Measurements from ENCODE around the gene UTP11. TPM values are rescaled to one million over a fixed set of nuclear protein-coding genes. Genes with fewer than 3 reads are reported as not detected.

UTP11 gene
- total and polyA plus RNA-seq, 11 donors, result 30.7 to 51.6 (median 36.5) TPM

- intact Hi-C loops (cut with DNase I), result loop anchor here in 1 of 10 donors (10.0 kb wide), 1 partner anchor 839 kb away; no protein-coding TSS in a partner anchor
- peak overlapping the region; percentile 37 to 64 (median 55) for H3K4me3 ChIP-seq
- H3K27me3 ChIP-seq, result peaks cover 0 to 3% (median 0%) of the 10 kb centered on the region in 9 donors
- H3K4me1 ChIP-seq, result peaks cover 8 to 64% (median 45%) of the 10 kb centered on the region in 12 donors
- 5 to 10% (median 7%) methylated on average over 16 to 46 of the region's 46 CpGs for WGBS, 4 donors
- peaks cover 0 to 23% (median 17%) of the 10 kb centered on the region in 9 donors for H3K36me3 ChIP-seq
- TF ChIP-seq CTCF (IDR thresholded peaks at IDR 0.05) (no peak), POLR2A (IDR thresholded peaks at IDR 0.05) (peak in 1 of 2 donors; percentile 47)
- peak; percentile 80 to 91 (median 88) for DNase-seq
- no peaks in the 10 kb centered on the region for H3K9me3 ChIP-seq
- peak overlapping the region; percentile 51 to 97 (median 83) for H3K27ac ChIP-seq
- peak; percentile 59 to 75 (median 68) for ATAC-seq
Observed at GRCh38 chr1:37995751-37996345, 16.7 kb upstream of the UTP11 start.

- DNase-seq (peak in 1 of 5 donors; percentile 44), ATAC-seq (no peak)
- Histone ChIP-seq H3K4me1 (peaks cover 14 to 78% (median 60%) of the 10 kb centered on the region in 12 donors), H3K9me3 (no peaks in the 10 kb centered on the region), H3K36me3 (peaks cover 0 to 23% (median 17%) of the 10 kb centered on the region in 9 donors), H3K27ac (peak overlapping the region in 11 of 12 donors; percentile 24 to 97 (median 85)), H3K4me3 (no peak overlapping the region), H3K27me3 (peaks cover 0 to 3% (median 0%) of the 10 kb centered on the region in 9 donors)
- TF ChIP-seq CTCF (IDR thresholded peaks at IDR 0.05), result no peak
- TF ChIP-seq POLR2A (IDR thresholded peaks at IDR 0.05), result no peak
- intact Hi-C loops (cut with DNase I), result loop anchor here in 1 of 10 donors (10.0 kb wide), 1 partner anchor 837 kb away; no protein-coding TSS in a partner anchor
- WGBS, 4 donors, result 89 to 93% (median 91%) methylated on average over 25 of the region's 25 CpGs
Observed at GRCh38 chr1:37997256-37998088, 15.1 kb upstream of the UTP11 start.

GRCh38 chr1:37998089-37998808 lies 14.3 kb upstream of the UTP11 start:
- Histone ChIP-seq H3K4me3 (peak overlapping the region in 1 of 12 donors; percentile 11), H3K27ac (peak overlapping the region in 11 of 12 donors; percentile 64 to 97 (median 94)), H3K9me3 (no peaks in the 10 kb centered on the region), H3K27me3 (peaks cover 0 to 3% (median 0%) of the 10 kb centered on the region in 9 donors), H3K36me3 (peaks cover 0 to 23% (median 17%) of the 10 kb centered on the region in 9 donors), H3K4me1 (peaks cover 14 to 86% (median 66%) of the 10 kb centered on the region in 12 donors)
- 82 to 89% (median 87%) methylated on average over 9 of the region's 9 CpGs for WGBS, 4 donors
- no peak for ATAC-seq
- peak in 1 of 5 donors; percentile 39 for DNase-seq
- TF ChIP-seq CTCF (IDR thresholded peaks at IDR 0.05) (no peak), POLR2A (IDR thresholded peaks at IDR 0.05) (no peak)
- intact Hi-C loops (cut with DNase I), result loop anchor here in 1 of 10 donors (10.0 kb wide), 1 partner anchor 837 kb away; no protein-coding TSS in a partner anchor

Data from heart left ventricle (tissue), 16 donors.